AG10803 (cell line): ENCODE results near the gene IGF1R.

ENCODE experiments used
- DNase-seq: peaks from one replicate; pipeline ENCODE4 v3.0.0; 2010; ENCODE audit warnings: low read depth
- H3K4me3 ChIP-seq: 2 replicates; pipeline ENCODE4 v1.5.1; 2011; ENCODE audit warnings: mild to moderate bottlenecking, low read length, control low read depth
- CTCF ChIP-seq: conservative IDR thresholded peaks from 2 replicates; pipeline ENCODE4 v1.5.1; 2011; ENCODE audit warnings: mild to moderate bottlenecking, low read length, control low read depth, inconsistent platforms

The IGF1R gene

GRCh38 chr15:98776607-98777281 lies 128.4 kb downstream of the IGF1R start:
- no peak overlapping the region for H3K4me3 ChIP-seq
- TF ChIP-seq CTCF = no peak
- DNase-seq = peak; percentile 85

- no peak for DNase-seq
- no peak for TF ChIP-seq CTCF
- no peak overlapping the region for H3K4me3 ChIP-seq
Measured at GRCh38 chr15:98777426-98777825, 129.1 kb downstream of the IGF1R start.

DNA sequence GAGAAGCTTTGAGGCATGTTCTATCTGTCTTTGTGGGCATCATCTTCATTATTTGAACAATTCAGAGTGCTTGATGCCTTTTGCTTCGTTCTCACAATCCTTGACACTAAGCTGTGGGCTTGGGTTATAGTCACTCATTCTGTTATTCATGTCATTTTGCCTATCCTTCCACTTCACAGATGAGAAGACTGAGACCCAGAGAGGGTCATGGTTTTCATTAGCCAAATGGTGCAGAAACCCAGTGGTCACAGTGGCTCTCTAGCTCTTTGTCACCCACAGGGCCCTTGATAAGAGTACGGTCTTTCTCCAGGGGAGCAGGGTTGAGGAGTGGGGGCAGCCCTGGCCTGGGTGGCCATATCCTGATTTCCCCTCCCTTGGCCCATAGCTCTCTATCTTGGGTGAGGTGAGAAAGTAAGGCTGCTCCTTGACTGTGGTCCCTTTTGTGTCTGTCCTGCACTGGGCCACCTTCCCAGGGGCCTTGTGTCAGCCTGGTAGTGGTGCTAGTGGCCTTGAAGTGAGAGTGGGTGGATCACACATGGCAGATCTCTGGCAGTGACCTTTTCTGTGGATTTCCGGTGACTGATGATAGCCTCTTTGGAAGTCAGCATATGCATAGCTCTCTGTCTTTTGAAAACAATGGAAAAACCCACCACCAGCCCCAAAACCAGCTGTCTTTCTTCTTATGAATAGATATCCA lies 130.1 kb downstream of the IGF1R start:
- H3K4me3 ChIP-seq = no peak overlapping the region
- DNase-seq = no peak
- no peak for TF ChIP-seq CTCF

DNA sequence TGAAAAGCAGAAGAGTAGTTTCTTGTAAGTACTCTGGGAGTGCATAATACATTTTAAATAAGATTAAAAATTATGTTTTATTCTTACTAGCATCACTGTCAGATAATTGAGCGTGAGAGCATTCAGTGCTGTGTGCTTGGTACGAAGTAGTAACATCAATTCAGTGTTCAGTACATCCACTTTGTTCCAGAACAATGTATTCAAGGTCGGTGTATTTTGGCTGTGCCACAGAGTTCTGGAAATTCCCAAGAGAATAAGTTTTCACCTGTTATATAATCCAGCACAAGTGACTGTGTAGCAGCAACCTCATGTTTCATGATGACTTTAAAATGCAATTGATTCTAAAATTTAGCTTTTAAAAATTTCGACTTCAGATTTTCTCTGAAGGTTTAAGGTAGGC lies 130.6 kb downstream of the IGF1R start:
- no peak for DNase-seq
- TF ChIP-seq CTCF = no peak
- no peak overlapping the region for H3K4me3 ChIP-seq

GRCh38 chr15:98779463-98780071 lies 131.2 kb downstream of the IGF1R start:
- peak; percentile 62 for DNase-seq
- no peak overlapping the region for H3K4me3 ChIP-seq
- TF ChIP-seq CTCF = peak; percentile 99

GRCh38 chr15:98781838-98782237 lies 133.5 kb downstream of the IGF1R start:
- no peak for TF ChIP-seq CTCF
- no peak for DNase-seq
- H3K4me3 ChIP-seq = no peak overlapping the region

DNA sequence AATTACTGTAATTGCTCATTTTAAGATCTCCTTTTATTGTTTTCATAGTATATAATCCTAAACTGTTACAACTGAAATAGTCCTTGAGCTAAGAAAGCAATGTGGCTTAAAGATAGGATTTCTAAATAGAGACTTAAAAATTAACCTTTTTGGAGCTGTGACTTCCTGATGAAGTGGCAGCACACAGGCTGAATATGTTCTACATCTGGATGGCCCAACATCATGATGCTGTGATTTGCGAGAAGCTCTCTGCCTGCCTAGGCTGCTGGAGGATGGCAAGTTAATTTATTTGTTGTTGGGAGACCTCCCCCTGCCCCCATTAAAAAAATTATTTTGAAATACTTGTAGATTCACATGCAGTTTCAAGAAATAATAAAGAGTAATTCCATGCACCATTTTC lies 134.5 kb downstream of the IGF1R start:
- DNase-seq = peak; percentile 43
- TF ChIP-seq CTCF = no peak
- H3K4me3 ChIP-seq = no peak overlapping the region
